Muscle of leg (tissue), 11 donors: Measurements from ENCODE around the gene CCDC92. TPM values are rescaled to one million over a fixed set of nuclear protein-coding genes. Genes with fewer than 3 reads are reported as not detected.

ENCODE experiments used
- DNase-seq: peaks from one replicate; pipeline ENCODE4 v3.0.0; 2013
- H3K27ac ChIP-seq: one replicate; pipeline ENCODE4 v1.5.1; 2013; ENCODE audit warnings: mild to moderate bottlenecking, low read length, control low read depth
- H3K27me3 ChIP-seq: one replicate; pipeline ENCODE4 v1.6.1; 2013; ENCODE audit warnings: low read length; ENCODE audit not compliant: control insufficient read depth, insufficient read depth
- H3K36me3 ChIP-seq: one replicate; pipeline ENCODE4 v1.6.1; 2013; ENCODE audit warnings: low read length; ENCODE audit not compliant: control insufficient read depth, insufficient read depth
- H3K4me1 ChIP-seq: one replicate; pipeline ENCODE4 v1.6.1; 2013; ENCODE audit warnings: low read length; ENCODE audit not compliant: control insufficient read depth, insufficient read depth
- H3K4me3 ChIP-seq: one replicate; pipeline ENCODE4 v1.5.1; 2013; ENCODE audit warnings: low read length, control low read depth
- H3K9me3 ChIP-seq: replicated peaks from 2 replicates; pipeline ENCODE4 v1.6.1; 2013; ENCODE audit warnings: low read depth, low read length; ENCODE audit not compliant: control insufficient read depth
- WGBS: methylation state at CpG from one replicate; pipeline ENCODE4 v1.1.5; 2013; ENCODE audit warnings: missing lambda C conversion rate; ENCODE audit not compliant: insufficient coverage; 5-methylcytosine and 5-hydroxymethylcytosine counted together
- polyA plus RNA-seq, 8 donors: library from polyadenylated mRNA; unstranded; fragments of 120-200 nt; gene quantifications; one replicate each; pipeline versions ENCODE4 v1.2.1 to v1.2.3, GENCODE V29; 2013; ENCODE audit warnings: inconsistent platforms in 1 of 8, low replicate concordance in 1 of 8; ENCODE audit not compliant: insufficient read length in 8 of 8, insufficient read depth in 1 of 8
- total RNA-seq: library from RNA; stranded (reverse); fragments of 120-200 nt; gene quantifications from one replicate; pipeline ENCODE4 v1.2.4, GENCODE V29; 2013

CCDC92 gene
- total and polyA plus RNA-seq, 9 donors = 7.4 to 30.9 (median 29.3) TPM

- Histone ChIP-seq H3K27me3 (no peaks in the 10 kb centered on the region), H3K27ac (no peak overlapping the region), H3K4me1 (no peaks in the 10 kb centered on the region), H3K4me3 (no peak overlapping the region), H3K9me3 (no peaks in the 10 kb centered on the region), H3K36me3 (peaks cover 6% of the 10 kb centered on the region)
- 76% methylated on average over 6 of the region's 12 CpGs for WGBS
- peak; percentile 66 for DNase-seq
These were observed 10.9 kb downstream of the CCDC92 start for GRCh38 chr12:123961585-123962345.

- no CpG with 5 or more reads among the region's 4 CpGs for WGBS
- Histone ChIP-seq H3K27ac (no peak overlapping the region), H3K27me3 (no peaks in the 10 kb centered on the region), H3K36me3 (peaks cover 6% of the 10 kb centered on the region), H3K9me3 (no peaks in the 10 kb centered on the region), H3K4me1 (no peaks in the 10 kb centered on the region), H3K4me3 (no peak overlapping the region)
- DNase-seq = no peak
These were observed 11.8 kb downstream of the CCDC92 start for GRCh38 chr12:123960856-123961255.

GRCh38 chr12:123960029-123960735, 12.4 kb downstream of the CCDC92 start:
- WGBS = 83% methylated on average over 5 of the region's 9 CpGs
- H3K9me3 ChIP-seq = no peaks in the 10 kb centered on the region
- H3K4me3 ChIP-seq = no peak overlapping the region
- no peaks in the 10 kb centered on the region for H3K4me1 ChIP-seq
- H3K27ac ChIP-seq = no peak overlapping the region
- H3K27me3 ChIP-seq = no peaks in the 10 kb centered on the region
- no peak for DNase-seq
- no peaks in the 10 kb centered on the region for H3K36me3 ChIP-seq

- Histone ChIP-seq H3K36me3 (no peaks in the 10 kb centered on the region), H3K4me1 (no peaks in the 10 kb centered on the region), H3K27me3 (no peaks in the 10 kb centered on the region), H3K4me3 (no peak overlapping the region), H3K9me3 (no peaks in the 10 kb centered on the region), H3K27ac (no peak overlapping the region)
- DNase-seq = no peak
- 62% methylated on average over 2 of the region's 9 CpGs for WGBS
These were observed 13.8 kb downstream of the CCDC92 start for GRCh38 chr12:123958876-123959275.

- Histone ChIP-seq H3K27me3 (no peaks in the 10 kb centered on the region), H3K4me1 (no peaks in the 10 kb centered on the region), H3K36me3 (no peaks in the 10 kb centered on the region), H3K9me3 (no peaks in the 10 kb centered on the region), H3K27ac (no peak overlapping the region), H3K4me3 (no peak overlapping the region)
- 59% methylated on average over 5 of the region's 8 CpGs for WGBS
- no peak for DNase-seq
These were observed 14.2 kb downstream of the CCDC92 start for GRCh38 chr12:123958462-123958861.

- H3K27ac ChIP-seq = no peak overlapping the region
These were observed 15.4 kb downstream of the CCDC92 start for GRCh38 chr12:123957196-123957595.

GRCh38 chr12:123956249-123956648, 16.4 kb downstream of the CCDC92 start:
- Histone ChIP-seq H3K27ac (no peak overlapping the region), H3K36me3 (no peaks in the 10 kb centered on the region), H3K4me1 (no peaks in the 10 kb centered on the region), H3K27me3 (no peaks in the 10 kb centered on the region), H3K4me3 (no peak overlapping the region), H3K9me3 (no peaks in the 10 kb centered on the region)
- DNase-seq = no peak
- 87% methylated on average over 3 of the region's 9 CpGs for WGBS

More at GRCh38 chr12:123957196-123957595, 15.4 kb downstream of the CCDC92 start:
- no peak for DNase-seq
- 100% methylated on average over 1 of the region's 3 CpGs for WGBS
- Histone ChIP-seq H3K9me3 (no peaks in the 10 kb centered on the region), H3K4me3 (no peak overlapping the region), H3K4me1 (no peaks in the 10 kb centered on the region), H3K27me3 (no peaks in the 10 kb centered on the region), H3K36me3 (no peaks in the 10 kb centered on the region)

GRCh38 chr12:123954647-123955350, 17.8 kb downstream of the CCDC92 start:
- H3K9me3 ChIP-seq = no peaks in the 10 kb centered on the region
- 66% methylated on average over 8 of the region's 10 CpGs for WGBS
- H3K27me3 ChIP-seq = no peaks in the 10 kb centered on the region
- no peak for DNase-seq
- no peak overlapping the region for H3K4me3 ChIP-seq
- H3K36me3 ChIP-seq = no peaks in the 10 kb centered on the region
- no peak overlapping the region for H3K27ac ChIP-seq
- peaks cover 10% of the 10 kb centered on the region for H3K4me1 ChIP-seq

GRCh38 chr12:123952037-123952436, 20.6 kb downstream of the CCDC92 start:
- H3K4me1 ChIP-seq = peaks cover 25% of the 10 kb centered on the region
- H3K27me3 ChIP-seq = no peaks in the 10 kb centered on the region
- H3K27ac ChIP-seq = no peak overlapping the region

GRCh38 chr12:123951467-123951866, 21.2 kb downstream of the CCDC92 start:
- Histone ChIP-seq H3K4me3 (no peak overlapping the region), H3K27ac (no peak overlapping the region), H3K27me3 (no peaks in the 10 kb centered on the region), H3K9me3 (no peaks in the 10 kb centered on the region), H3K4me1 (peaks cover 25% of the 10 kb centered on the region), H3K36me3 (no peaks in the 10 kb centered on the region)
- no peak for DNase-seq
- 89% methylated on average over 4 of the region's 4 CpGs for WGBS

More at GRCh38 chr12:123952037-123952436, 20.6 kb downstream of the CCDC92 start:
- Histone ChIP-seq H3K36me3 (no peaks in the 10 kb centered on the region), H3K9me3 (no peaks in the 10 kb centered on the region), H3K4me3 (no peak overlapping the region)
- WGBS = no CpG with 5 or more reads among the region's 2 CpGs
- DNase-seq = no peak
